HEK293 (cell line): ENCODE results near the gene GXYLT1.

ENCODE experiments used
- CTCF ChIA-PET: fragments of 350-600 bp; formaldehyde crosslinking; extraction: SDS; loops from one replicate; lab custom pipeline; 2021; ENCODE audit warnings: antibody characterized with exemption; lab: Yijun Ruan, JAX
- POLR2A ChIA-PET: fragments of 300-600 bp; formaldehyde crosslinking; extraction: SDS; loops from one replicate; lab custom pipeline; 2020; ENCODE audit warnings: antibody characterized with exemption, inconsistent platforms; lab: Yijun Ruan, JAX
- H3K27ac ChIP-seq: fragments of 200-500 bp; sonication (Bioruptor generic); 2 replicates; pipeline ENCODE4 v1.5.1; 2014; ENCODE audit warnings: low read depth, low read length, control low read depth, inconsistent platforms; ENCODE audit errors: extremely low read depth
- H3K36me3 ChIP-seq, 2 experiments: fragments of 200-500 bp in 1 of 2; sonication (Bioruptor generic) in 1 of 2; 1 replicate in 1 of 2; 2 replicates in 1 of 2; pipeline ENCODE4 v1.5.1; 2014 to 2017; ENCODE audit warnings: inconsistent platforms in 2 of 2, low read length in 2 of 2; ENCODE audit not compliant: control insufficient read depth in 2 of 2, insufficient read depth in 1 of 2
- H3K4me1 ChIP-seq: fragments of 200-500 bp; sonication (Bioruptor generic); 2 replicates; pipeline ENCODE4 v1.5.1; 2014; ENCODE audit warnings: mild to moderate bottlenecking, low read length, inconsistent platforms; ENCODE audit not compliant: control insufficient read depth, insufficient read depth
- H3K4me3 ChIP-seq: 2 replicates; pipeline ENCODE4 v1.5.1; 2011; ENCODE audit warnings: low read depth, mild to moderate bottlenecking, control low read depth, low read length, moderate library complexity
- H3K9me3 ChIP-seq: fragments of 200-500 bp; sonication (Bioruptor generic); 2 replicates; pipeline ENCODE4 v1.5.1; 2014; ENCODE audit warnings: low read depth, low read length, inconsistent platforms; ENCODE audit not compliant: control insufficient read depth, insufficient read depth
- SALL2 ChIP-seq: fragments of 450-650 bp; formaldehyde crosslinking; IDR thresholded peaks from 2 replicates; pipeline ENCODE4 v1.5.0; 2017; ENCODE audit warnings: missing biosample characterization, mild to moderate bottlenecking, missing genetic modification characterization, borderline replicate concordance
- SCRT2 ChIP-seq: fragments of 450-650 bp; formaldehyde crosslinking; IDR thresholded peaks from 2 replicates; pipeline ENCODE4 v1.5.1; 2016; ENCODE audit warnings: missing biosample characterization, missing genetic modification characterization
- SP7 ChIP-seq: fragments of 450-650 bp; formaldehyde crosslinking; IDR thresholded peaks from 2 replicates; pipeline ENCODE4 v1.5.1; 2016; ENCODE audit warnings: missing biosample characterization, missing genetic modification characterization
- ZNF114 ChIP-seq: fragments of 450-650 bp; formaldehyde crosslinking; IDR thresholded peaks from 2 replicates; pipeline ENCODE4 v1.5.0; 2017; ENCODE audit warnings: missing biosample characterization, missing genetic modification characterization
- ZNF157 ChIP-seq: fragments of 450-650 bp; formaldehyde crosslinking; IDR thresholded peaks from 2 replicates; pipeline ENCODE4 v1.5.1; 2016; ENCODE audit warnings: missing biosample characterization, missing genetic modification characterization
- ZNF211 ChIP-seq: fragments of 450-650 bp; formaldehyde crosslinking; IDR thresholded peaks from 2 replicates; pipeline ENCODE4 v1.5.1; 2016; ENCODE audit warnings: low read depth, missing biosample characterization, missing genetic modification characterization
- ZNF311 ChIP-seq: fragments of 450-650 bp; formaldehyde crosslinking; IDR thresholded peaks from 2 replicates; pipeline ENCODE4 v1.5.1; 2017; ENCODE audit warnings: missing biosample characterization, missing genetic modification characterization, borderline replicate concordance
- ZNF366 ChIP-seq: fragments of 450-650 bp; formaldehyde crosslinking; conservative IDR thresholded peaks from 2 replicates; pipeline ENCODE4 v1.5.1; 2016; ENCODE audit warnings: missing biosample characterization, missing genetic modification characterization
- ZNF548 ChIP-seq: fragments of 450-650 bp; formaldehyde crosslinking; IDR thresholded peaks from 2 replicates; pipeline ENCODE4 v1.5.1; 2016; ENCODE audit warnings: missing biosample characterization, missing genetic modification characterization
- ZNF555 ChIP-seq: fragments of 450-650 bp; formaldehyde crosslinking; conservative IDR thresholded peaks from 2 replicates; pipeline ENCODE4 v1.5.1; 2017; ENCODE audit warnings: missing biosample characterization, mild to moderate bottlenecking, missing genetic modification characterization, inconsistent platforms
- ZNF629 ChIP-seq: fragments of 450-650 bp; formaldehyde crosslinking; IDR thresholded peaks from 2 replicates; pipeline ENCODE4 v1.5.1; 2017; ENCODE audit warnings: missing biosample characterization, missing genetic modification characterization
- ZNF654 ChIP-seq: fragments of 450-650 bp; formaldehyde crosslinking; IDR thresholded peaks from 2 replicates; pipeline ENCODE4 v1.5.1; 2016; ENCODE audit warnings: low read depth, missing biosample characterization, missing genetic modification characterization
- ZNF692 ChIP-seq: fragments of 450-650 bp; formaldehyde crosslinking; IDR thresholded peaks from 2 replicates; pipeline ENCODE4 v1.5.1; 2016; ENCODE audit warnings: missing biosample characterization, missing genetic modification characterization
- ZNF837 ChIP-seq: fragments of 450-650 bp; formaldehyde crosslinking; IDR thresholded peaks from 2 replicates; pipeline ENCODE4 v1.5.1; 2016; ENCODE audit warnings: missing biosample characterization, missing genetic modification characterization
- TF ChIP-seq, protein P1 (sequence below): fragments of 450-650 bp; formaldehyde crosslinking; IDR thresholded peaks from 2 replicates; pipeline ENCODE4 v1.5.1; 2016; ENCODE audit warnings: missing biosample characterization, missing genetic modification characterization
- TF ChIP-seq, protein P2 (sequence below): fragments of 450-650 bp; formaldehyde crosslinking; IDR thresholded peaks from 2 replicates; pipeline ENCODE4 v1.5.0; 2017; ENCODE audit warnings: missing biosample characterization, missing genetic modification characterization, borderline replicate concordance
- TF ChIP-seq, protein P3 (sequence below): fragments of 450-650 bp; formaldehyde crosslinking; IDR thresholded peaks from 2 replicates; pipeline ENCODE4 v1.5.1; 2017; ENCODE audit warnings: missing biosample characterization, missing genetic modification characterization
- TF ChIP-seq, protein P4 (sequence below): fragments of 450-650 bp; formaldehyde crosslinking; IDR thresholded peaks from 2 replicates; pipeline ENCODE4 v1.5.1; 2016; ENCODE audit warnings: missing biosample characterization, missing genetic modification characterization

The GXYLT1 gene

DNA sequence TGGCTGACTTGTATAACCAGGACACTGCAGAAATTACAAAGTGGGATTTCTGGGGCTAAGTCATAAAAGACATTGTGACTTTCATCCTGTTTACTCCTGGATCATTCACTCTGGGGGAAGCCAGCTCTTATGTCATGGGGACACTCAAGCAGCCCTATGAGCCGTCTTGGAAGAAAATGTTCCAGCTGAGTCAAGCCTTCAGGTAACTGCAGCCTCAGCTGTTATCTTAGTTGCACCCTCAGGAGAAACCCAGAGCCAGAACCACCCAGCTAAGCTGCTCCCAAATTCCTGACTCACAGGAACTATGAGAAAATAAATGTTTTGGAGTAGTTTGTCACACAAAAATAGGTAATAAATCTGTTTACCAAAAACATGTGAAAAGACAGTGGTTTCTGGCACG lies 43.1 kb upstream of the GXYLT1 start (continued):
- TF ChIP-seq, protein P1, sequence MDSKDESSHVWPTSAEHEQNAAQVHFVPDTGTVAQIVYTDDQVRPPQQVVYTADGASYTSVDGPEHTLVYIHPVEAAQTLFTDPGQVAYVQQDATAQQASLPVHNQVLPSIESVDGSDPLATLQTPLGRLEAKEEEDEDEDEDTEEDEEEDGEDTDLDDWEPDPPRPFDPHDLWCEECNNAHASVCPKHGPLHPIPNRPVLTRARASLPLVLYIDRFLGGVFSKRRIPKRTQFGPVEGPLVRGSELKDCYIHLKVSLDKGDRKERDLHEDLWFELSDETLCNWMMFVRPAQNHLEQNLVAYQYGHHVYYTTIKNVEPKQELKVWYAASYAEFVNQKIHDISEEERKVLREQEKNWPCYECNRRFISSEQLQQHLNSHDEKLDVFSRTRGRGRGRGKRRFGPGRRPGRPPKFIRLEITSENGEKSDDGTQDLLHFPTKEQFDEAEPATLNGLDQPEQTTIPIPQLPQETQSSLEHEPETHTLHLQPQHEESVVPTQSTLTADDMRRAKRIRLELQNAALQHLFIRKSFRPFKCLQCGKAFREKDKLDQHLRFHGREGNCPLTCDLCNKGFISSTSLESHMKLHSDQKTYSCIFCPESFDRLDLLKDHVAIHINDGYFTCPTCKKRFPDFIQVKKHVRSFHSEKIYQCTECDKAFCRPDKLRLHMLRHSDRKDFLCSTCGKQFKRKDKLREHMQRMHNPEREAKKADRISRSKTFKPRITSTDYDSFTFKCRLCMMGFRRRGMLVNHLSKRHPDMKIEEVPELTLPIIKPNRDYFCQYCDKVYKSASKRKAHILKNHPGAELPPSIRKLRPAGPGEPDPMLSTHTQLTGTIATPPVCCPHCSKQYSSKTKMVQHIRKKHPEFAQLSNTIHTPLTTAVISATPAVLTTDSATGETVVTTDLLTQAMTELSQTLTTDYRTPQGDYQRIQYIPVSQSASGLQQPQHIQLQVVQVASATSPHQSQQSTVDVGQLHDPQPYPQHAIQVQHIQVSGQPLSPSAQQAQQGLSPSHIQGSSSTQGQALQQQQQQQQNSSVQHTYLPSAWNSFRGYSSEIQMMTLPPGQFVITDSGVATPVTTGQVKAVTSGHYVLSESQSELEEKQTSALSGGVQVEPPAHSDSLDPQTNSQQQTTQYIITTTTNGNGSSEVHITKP (tag by site-specific recombination), result no peak
- TF ChIP-seq ZNF548, result no peak
- no peak for TF ChIP-seq SCRT2 (tag by site-specific recombination)

- H3K27ac ChIP-seq, result no peak overlapping the region
- CTCF ChIA-PET, result interaction anchor here (0.6 kb wide), 1 partner anchor 197 kb away, joined by 3 read pairs; no protein-coding TSS in a partner anchor
These were observed 42.1 kb upstream of the GXYLT1 start for GRCh38 chr12:42186793-42187192.

More at GRCh38 chr12:42186793-42187192, 42.1 kb upstream of the GXYLT1 start:
- peaks cover 0 to 1% of the 10 kb centered on the region in 2 experiments; a peak in 1 of 3 replicates for H3K36me3 ChIP-seq
- no peak overlapping the region for H3K4me3 ChIP-seq
- TF ChIP-seq ZNF114 (tag by site-specific recombination) (no peak), ZNF157 (tag by site-specific recombination) (no peak), SP7 (tag by site-specific recombination) (no peak), ZNF366 (tag by site-specific recombination) (no peak), ZNF654 (tag by site-specific recombination) (no peak), ZNF555 (no peak), ZNF837 (tag by site-specific recombination) (no peak), ZNF311 (tag by site-specific recombination) (no peak), ZNF211 (tag by site-specific recombination) (no peak), SALL2 (tag by site-specific recombination) (no peak), ZNF629 (tag by site-specific recombination) (no peak), ZNF692 (tag by site-specific recombination) (no peak)
- TF ChIP-seq, protein P2, sequence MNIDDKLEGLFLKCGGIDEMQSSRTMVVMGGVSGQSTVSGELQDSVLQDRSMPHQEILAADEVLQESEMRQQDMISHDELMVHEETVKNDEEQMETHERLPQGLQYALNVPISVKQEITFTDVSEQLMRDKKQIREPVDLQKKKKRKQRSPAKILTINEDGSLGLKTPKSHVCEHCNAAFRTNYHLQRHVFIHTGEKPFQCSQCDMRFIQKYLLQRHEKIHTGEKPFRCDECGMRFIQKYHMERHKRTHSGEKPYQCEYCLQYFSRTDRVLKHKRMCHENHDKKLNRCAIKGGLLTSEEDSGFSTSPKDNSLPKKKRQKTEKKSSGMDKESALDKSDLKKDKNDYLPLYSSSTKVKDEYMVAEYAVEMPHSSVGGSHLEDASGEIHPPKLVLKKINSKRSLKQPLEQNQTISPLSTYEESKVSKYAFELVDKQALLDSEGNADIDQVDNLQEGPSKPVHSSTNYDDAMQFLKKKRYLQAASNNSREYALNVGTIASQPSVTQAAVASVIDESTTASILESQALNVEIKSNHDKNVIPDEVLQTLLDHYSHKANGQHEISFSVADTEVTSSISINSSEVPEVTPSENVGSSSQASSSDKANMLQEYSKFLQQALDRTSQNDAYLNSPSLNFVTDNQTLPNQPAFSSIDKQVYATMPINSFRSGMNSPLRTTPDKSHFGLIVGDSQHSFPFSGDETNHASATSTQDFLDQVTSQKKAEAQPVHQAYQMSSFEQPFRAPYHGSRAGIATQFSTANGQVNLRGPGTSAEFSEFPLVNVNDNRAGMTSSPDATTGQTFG (tag by site-specific recombination), result no peak
- TF ChIP-seq, protein P3, sequence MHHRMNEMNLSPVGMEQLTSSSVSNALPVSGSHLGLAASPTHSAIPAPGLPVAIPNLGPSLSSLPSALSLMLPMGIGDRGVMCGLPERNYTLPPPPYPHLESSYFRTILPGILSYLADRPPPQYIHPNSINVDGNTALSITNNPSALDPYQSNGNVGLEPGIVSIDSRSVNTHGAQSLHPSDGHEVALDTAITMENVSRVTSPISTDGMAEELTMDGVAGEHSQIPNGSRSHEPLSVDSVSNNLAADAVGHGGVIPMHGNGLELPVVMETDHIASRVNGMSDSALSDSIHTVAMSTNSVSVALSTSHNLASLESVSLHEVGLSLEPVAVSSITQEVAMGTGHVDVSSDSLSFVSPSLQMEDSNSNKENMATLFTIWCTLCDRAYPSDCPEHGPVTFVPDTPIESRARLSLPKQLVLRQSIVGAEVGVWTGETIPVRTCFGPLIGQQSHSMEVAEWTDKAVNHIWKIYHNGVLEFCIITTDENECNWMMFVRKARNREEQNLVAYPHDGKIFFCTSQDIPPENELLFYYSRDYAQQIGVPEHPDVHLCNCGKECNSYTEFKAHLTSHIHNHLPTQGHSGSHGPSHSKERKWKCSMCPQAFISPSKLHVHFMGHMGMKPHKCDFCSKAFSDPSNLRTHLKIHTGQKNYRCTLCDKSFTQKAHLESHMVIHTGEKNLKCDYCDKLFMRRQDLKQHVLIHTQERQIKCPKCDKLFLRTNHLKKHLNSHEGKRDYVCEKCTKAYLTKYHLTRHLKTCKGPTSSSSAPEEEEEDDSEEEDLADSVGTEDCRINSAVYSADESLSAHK (tag by site-specific recombination), result no peak
- TF ChIP-seq, protein P4, sequence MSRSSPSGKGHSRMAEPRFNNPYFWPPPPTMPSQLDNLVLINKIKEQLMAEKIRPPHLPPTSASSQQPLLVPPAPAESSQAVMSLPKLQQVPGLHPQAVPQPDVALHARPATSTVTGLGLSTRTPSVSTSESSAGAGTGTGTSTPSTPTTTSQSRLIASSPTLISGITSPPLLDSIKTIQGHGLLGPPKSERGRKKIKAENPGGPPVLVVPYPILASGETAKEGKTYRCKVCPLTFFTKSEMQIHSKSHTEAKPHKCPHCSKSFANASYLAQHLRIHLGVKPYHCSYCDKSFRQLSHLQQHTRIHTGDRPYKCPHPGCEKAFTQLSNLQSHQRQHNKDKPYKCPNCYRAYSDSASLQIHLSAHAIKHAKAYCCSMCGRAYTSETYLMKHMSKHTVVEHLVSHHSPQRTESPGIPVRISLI, result no peak
- POLR2A ChIA-PET, result no interaction called here
- 0 out of 2 replicates have a peak, but pooled peaks cover 7% of the 10 kb centered on the region for H3K4me1 ChIP-seq
- H3K9me3 ChIP-seq, result no peaks in the 10 kb centered on the region
